SK-N-SH treated with all-trans-retinoic acid at 6 μM for 48 hours (cell line): ENCODE data around the gene NFATC3.

Experiments used
- ESRRG ChIP-seq: fragments of 250-450 bp; sonication (Bioruptor Pico); IDR thresholded peaks from 2 replicates; pipeline ENCODE4 v1.6.1; 2021; ENCODE audit warnings: mild to moderate bottlenecking
- ISL1 ChIP-seq: fragments of 250-450 bp; sonication (Bioruptor Pico); IDR thresholded peaks from 2 replicates; pipeline ENCODE4 v2.1.2; 2022; ENCODE audit warnings: mild to moderate bottlenecking, moderate library complexity
- OSR1 ChIP-seq: fragments of 250-450 bp; sonication (Bioruptor Pico); IDR thresholded peaks from 2 replicates; pipeline ENCODE4 v1.8.0; 2022; ENCODE audit warnings: moderate library complexity, mild to moderate bottlenecking, inconsistent platforms
- RARB ChIP-seq: fragments of 250-450 bp; sonication (Bioruptor Pico); IDR thresholded peaks from 2 replicates; pipeline ENCODE4 v1.8.0; 2021; ENCODE audit warnings: mild to moderate bottlenecking, moderate library complexity
- SNAI2 ChIP-seq: fragments of 250-450 bp; sonication (Bioruptor Pico); IDR thresholded peaks from 2 replicates; pipeline ENCODE4 v1.5.0; 2020; ENCODE audit warnings: mild to moderate bottlenecking, moderate library complexity
- ZNF70 ChIP-seq: fragments of 450-650 bp; formaldehyde crosslinking; IDR thresholded peaks from 2 replicates; pipeline ENCODE4 v1.5.0; 2020; ENCODE audit warnings: mild to moderate bottlenecking, moderate library complexity
- TF ChIP-seq, protein P1 (sequence below): fragments of 250-450 bp; sonication (Bioruptor Pico); IDR thresholded peaks from 2 replicates; pipeline ENCODE4 v1.5.1; 2020; ENCODE audit warnings: low read depth, mild to moderate bottlenecking, moderate library complexity
- TF ChIP-seq, protein P2 (sequence below): fragments of 250-450 bp; sonication (Bioruptor Pico); IDR thresholded peaks from 2 replicates; pipeline ENCODE4 v1.8.0; 2021; ENCODE audit warnings: low read depth, mild to moderate bottlenecking, moderate library complexity, borderline replicate concordance

DNA sequence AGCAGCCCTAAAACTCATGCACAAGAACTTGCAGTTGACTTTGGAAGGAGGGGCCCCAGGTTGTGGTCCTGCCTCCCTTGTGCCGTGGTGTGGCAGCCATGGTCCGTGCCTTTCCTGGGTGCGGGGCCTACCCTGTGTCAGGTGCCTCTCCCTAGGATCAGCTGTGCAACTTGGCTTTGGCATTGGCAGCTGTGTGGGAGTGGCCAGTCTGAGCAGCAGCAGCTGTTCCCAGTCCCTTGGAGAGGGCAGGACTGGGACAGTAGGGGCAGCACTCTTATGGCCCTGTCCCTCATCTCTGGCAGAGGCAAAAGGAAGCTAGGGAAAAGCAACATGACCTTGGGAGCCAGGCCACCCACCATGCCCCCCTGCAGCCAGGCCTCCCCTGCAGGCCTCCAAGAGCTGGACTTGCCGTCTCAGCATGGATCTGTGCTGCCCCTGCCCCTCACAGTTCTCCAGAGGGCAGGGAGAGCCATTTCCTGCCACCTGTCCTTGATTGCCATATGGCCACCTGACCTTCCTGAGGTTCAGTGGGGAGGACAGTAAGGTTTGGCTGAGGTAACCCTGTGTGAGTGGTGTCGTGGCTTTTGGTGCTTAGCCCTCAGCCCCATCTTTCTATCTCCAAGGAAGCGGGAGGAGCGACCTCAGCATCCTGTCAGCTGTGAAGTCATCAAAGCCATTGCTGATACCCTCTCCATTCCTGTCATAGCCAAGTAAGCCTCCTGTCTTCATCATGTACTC lies 15.5 kb upstream of the NFATC3 start:
- TF ChIP-seq OSR1 (CRISPR knock-in tag), result no peak
- no peak for TF ChIP-seq ISL1 (CRISPR knock-in tag)
- TF ChIP-seq RARB (CRISPR knock-in tag), result no peak
- no peak for TF ChIP-seq ZNF70 (CRISPR knock-in tag)
- no peak for TF ChIP-seq SNAI2 (CRISPR knock-in tag)
- TF ChIP-seq, protein P1, sequence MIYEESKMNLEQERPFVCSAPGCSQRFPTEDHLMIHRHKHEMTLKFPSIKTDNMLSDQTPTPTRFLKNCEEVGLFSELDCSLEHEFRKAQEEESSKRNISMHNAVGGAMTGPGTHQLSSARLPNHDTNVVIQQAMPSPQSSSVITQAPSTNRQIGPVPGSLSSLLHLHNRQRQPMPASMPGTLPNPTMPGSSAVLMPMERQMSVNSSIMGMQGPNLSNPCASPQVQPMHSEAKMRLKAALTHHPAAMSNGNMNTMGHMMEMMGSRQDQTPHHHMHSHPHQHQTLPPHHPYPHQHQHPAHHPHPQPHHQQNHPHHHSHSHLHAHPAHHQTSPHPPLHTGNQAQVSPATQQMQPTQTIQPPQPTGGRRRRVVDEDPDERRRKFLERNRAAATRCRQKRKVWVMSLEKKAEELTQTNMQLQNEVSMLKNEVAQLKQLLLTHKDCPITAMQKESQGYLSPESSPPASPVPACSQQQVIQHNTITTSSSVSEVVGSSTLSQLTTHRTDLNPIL, result no peak
- TF ChIP-seq ESRRG (CRISPR knock-in tag), result no peak
- TF ChIP-seq, protein P2, sequence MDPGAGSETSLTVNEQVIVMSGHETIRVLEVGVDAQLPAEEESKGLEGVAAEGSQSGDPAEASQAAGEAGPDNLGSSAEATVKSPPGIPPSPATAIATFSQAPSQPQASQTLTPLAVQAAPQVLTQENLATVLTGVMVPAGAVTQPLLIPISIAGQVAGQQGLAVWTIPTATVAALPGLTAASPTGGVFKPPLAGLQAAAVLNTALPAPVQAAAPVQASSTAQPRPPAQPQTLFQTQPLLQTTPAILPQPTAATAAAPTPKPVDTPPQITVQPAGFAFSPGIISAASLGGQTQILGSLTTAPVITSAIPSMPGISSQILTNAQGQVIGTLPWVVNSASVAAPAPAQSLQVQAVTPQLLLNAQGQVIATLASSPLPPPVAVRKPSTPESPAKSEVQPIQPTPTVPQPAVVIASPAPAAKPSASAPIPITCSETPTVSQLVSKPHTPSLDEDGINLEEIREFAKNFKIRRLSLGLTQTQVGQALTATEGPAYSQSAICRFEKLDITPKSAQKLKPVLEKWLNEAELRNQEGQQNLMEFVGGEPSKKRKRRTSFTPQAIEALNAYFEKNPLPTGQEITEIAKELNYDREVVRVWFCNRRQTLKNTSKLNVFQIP (CRISPR knock-in tag), result no peak
